ENCODE results near the gene OCRL.

DNA sequence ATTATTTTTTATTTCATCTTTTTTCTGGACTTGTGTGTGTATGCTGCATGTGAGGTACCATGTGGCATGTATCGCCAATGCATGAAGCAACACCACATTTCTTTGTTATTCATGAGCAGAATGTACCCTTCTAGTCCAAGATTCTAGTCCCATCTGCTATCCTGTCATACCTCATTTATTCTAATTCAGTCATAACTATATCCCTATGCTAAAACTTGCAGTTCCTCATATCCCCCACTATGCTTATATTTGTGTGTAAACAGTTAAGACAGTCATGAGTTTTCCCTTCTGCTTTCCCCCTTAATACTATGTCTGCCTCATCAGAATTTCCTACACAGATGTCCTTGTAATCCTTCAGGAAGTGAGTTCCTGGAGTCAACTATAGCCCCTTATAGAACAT lies 19.7 kb downstream of the OCRL start:
- no peak for TF ChIP-seq GATA2 (IDR thresholded peaks at IDR 0.05; ENCODE audit: low read depth, low read length)
- TF ChIP-seq GATA3 (IDR thresholded peaks at IDR 0.05; ENCODE audit: low read depth, low read length), result no peak
